Measurements from ENCODE around the gene DEK. TPM values are rescaled to one million over a fixed set of nuclear protein-coding genes. Genes with fewer than 3 reads are reported as not detected.

The DEK gene
- total and polyA plus RNA-seq, 12 donors = 23.0 to 78.3 (median 51.9) TPM

GRCh38 chr6:18206591-18206990, 57.7 kb downstream of the DEK start:
- Histone ChIP-seq H3K36me3 (peaks cover 0 to 89% (median 10%) of the 10 kb centered on the region in 9 donors), H3K9me3 (no peaks in the 10 kb centered on the region), H3K4me3 (no peak overlapping the region), H3K27ac (no peak overlapping the region), H3K4me1 (peaks cover 0 to 11% (median 0%) of the 10 kb centered on the region in 9 donors), H3K27me3 (no peaks in the 10 kb centered on the region)
- TF ChIP-seq, protein P1, sequence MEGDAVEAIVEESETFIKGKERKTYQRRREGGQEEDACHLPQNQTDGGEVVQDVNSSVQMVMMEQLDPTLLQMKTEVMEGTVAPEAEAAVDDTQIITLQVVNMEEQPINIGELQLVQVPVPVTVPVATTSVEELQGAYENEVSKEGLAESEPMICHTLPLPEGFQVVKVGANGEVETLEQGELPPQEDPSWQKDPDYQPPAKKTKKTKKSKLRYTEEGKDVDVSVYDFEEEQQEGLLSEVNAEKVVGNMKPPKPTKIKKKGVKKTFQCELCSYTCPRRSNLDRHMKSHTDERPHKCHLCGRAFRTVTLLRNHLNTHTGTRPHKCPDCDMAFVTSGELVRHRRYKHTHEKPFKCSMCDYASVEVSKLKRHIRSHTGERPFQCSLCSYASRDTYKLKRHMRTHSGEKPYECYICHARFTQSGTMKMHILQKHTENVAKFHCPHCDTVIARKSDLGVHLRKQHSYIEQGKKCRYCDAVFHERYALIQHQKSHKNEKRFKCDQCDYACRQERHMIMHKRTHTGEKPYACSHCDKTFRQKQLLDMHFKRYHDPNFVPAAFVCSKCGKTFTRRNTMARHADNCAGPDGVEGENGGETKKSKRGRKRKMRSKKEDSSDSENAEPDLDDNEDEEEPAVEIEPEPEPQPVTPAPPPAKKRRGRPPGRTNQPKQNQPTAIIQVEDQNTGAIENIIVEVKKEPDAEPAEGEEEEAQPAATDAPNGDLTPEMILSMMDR (IDR thresholded peaks at IDR 0.05) = no peak
- ATAC-seq = no peak
- intact Hi-C loops (cut with DNase I) = no loop called here
- no peak for DNase-seq
- 94 to 96% methylated on average over 6 of the region's 6 CpGs for WGBS, 2 donors

GRCh38 chr6:18204691-18205090, 59.6 kb downstream of the DEK start:
- Histone ChIP-seq H3K27me3 (no peaks in the 10 kb centered on the region), H3K27ac (no peak overlapping the region), H3K4me1 (peaks cover 0 to 10% (median 0%) of the 10 kb centered on the region in 9 donors), H3K4me3 (no peak overlapping the region), H3K36me3 (peaks cover 0 to 96% (median 19%) of the 10 kb centered on the region in 9 donors), H3K9me3 (no peaks in the 10 kb centered on the region)
- ATAC-seq = no peak
- WGBS, 2 donors = 73 to 77% methylated on average over 8 of the region's 8 CpGs
- intact Hi-C loops (cut with DNase I) = no loop called here
- TF ChIP-seq, protein P1 (IDR thresholded peaks at IDR 0.05) = no peak
- no peak for DNase-seq

GRCh38 chr6:18203786-18204185, 60.5 kb downstream of the DEK start:
- Histone ChIP-seq H3K27me3 (no peaks in the 10 kb centered on the region), H3K4me3 (no peak overlapping the region), H3K36me3 (peaks cover 0 to 96% (median 19%) of the 10 kb centered on the region in 9 donors), H3K27ac (no peak overlapping the region), H3K4me1 (peaks cover 0 to 5% (median 0%) of the 10 kb centered on the region in 9 donors), H3K9me3 (no peaks in the 10 kb centered on the region)
- 93 to 94% methylated on average over 6 of the region's 6 CpGs for WGBS, 2 donors
- ATAC-seq = no peak
- intact Hi-C loops (cut with DNase I) = no loop called here
- no peak for DNase-seq
- TF ChIP-seq, protein P1 (IDR thresholded peaks at IDR 0.05) = no peak

- no peaks in the 10 kb centered on the region for H3K27me3 ChIP-seq
- no peak overlapping the region for H3K4me3 ChIP-seq
- H3K27ac ChIP-seq = no peak overlapping the region
- intact Hi-C loops (cut with DNase I) = no loop called here
- no peaks in the 10 kb centered on the region for H3K9me3 ChIP-seq
- peaks cover 0 to 82% (median 8%) of the 10 kb centered on the region in 9 donors for H3K36me3 ChIP-seq
- TF ChIP-seq, protein P1 (IDR thresholded peaks at IDR 0.05) = no peak
- WGBS, 2 donors = 96 to 99% methylated on average over 3 of the region's 3 CpGs
- ATAC-seq (no peak), DNase-seq (no peak)
- H3K4me1 ChIP-seq = no peaks in the 10 kb centered on the region
Observed at GRCh38 chr6:18192026-18192425, 72.3 kb downstream of the DEK start.

Data from heart right ventricle (tissue), 16 donors.